ENCODE results near the gene ZNF620.

DNA sequence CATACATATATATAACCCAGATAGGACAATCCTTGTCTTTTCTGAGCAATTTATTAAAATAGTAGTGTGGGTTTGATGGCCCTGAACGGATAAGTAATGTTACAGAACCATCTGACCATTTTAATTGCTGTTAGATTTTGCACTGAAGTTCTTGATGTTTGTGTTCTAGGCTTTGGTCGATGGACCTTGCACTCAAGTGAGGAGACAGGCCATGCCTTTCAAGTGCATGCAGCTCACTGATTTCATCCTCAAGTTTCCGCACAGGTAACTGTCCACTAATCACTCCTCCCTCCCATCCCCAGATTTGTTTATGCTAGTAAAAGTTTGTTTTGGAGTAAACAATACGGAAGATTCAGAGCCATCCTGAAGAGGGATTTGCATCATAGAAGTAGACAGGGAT, 47.4 kb upstream of the ZNF620 start:
- TF ChIP-seq, protein P1, sequence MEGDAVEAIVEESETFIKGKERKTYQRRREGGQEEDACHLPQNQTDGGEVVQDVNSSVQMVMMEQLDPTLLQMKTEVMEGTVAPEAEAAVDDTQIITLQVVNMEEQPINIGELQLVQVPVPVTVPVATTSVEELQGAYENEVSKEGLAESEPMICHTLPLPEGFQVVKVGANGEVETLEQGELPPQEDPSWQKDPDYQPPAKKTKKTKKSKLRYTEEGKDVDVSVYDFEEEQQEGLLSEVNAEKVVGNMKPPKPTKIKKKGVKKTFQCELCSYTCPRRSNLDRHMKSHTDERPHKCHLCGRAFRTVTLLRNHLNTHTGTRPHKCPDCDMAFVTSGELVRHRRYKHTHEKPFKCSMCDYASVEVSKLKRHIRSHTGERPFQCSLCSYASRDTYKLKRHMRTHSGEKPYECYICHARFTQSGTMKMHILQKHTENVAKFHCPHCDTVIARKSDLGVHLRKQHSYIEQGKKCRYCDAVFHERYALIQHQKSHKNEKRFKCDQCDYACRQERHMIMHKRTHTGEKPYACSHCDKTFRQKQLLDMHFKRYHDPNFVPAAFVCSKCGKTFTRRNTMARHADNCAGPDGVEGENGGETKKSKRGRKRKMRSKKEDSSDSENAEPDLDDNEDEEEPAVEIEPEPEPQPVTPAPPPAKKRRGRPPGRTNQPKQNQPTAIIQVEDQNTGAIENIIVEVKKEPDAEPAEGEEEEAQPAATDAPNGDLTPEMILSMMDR (IDR thresholded peaks at IDR 0.05): no peak
- TF ChIP-seq ZFX (IDR thresholded peaks at IDR 0.05; ENCODE audit: borderline replicate concordance): no peak

Data from 22Rv1 (cell line).